HCEC 1CT (cell line): Measurements from ENCODE around the gene TSEN34.
"Not testable (repeated sequence)": the region's sequence is repeated elsewhere in the genome, so short reads cannot be mapped to it uniquely, and the experiment has no call there.

Experiments used
- DNase-seq: peaks from one replicate; pipeline ENCODE4 v3.0.0-alpha.2; 2017

Gene TSEN34

DNA sequence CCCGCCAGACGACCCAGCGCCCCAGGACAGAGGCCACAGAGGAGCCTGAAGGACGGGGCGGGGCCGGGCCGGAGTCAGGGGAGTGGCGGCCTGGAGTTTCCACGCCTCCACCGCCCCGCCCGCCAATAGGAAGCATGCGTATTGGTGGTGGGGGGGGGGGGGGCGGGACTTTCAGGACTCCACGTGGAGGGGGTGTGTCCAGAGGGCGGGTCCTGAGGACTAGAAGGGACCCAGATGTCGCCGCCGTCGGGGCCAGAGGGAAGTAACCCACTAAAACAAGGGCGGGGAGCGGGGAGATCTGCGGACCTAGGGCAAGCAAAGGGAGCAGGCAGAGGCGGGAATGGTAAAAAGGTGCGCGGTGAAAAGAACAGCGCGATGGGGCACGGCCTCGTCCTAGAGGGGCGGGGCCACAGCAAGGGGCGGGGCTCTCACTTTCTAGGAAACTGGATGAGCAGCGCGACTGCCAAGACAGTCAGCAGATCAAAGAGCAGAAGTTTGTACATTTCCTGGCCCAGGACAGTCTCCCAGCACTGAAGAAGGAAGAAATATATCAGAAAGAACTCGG is 28.8 kb upstream of the TSEN34 start:
- peak; percentile 33 for DNase-seq

DNA sequence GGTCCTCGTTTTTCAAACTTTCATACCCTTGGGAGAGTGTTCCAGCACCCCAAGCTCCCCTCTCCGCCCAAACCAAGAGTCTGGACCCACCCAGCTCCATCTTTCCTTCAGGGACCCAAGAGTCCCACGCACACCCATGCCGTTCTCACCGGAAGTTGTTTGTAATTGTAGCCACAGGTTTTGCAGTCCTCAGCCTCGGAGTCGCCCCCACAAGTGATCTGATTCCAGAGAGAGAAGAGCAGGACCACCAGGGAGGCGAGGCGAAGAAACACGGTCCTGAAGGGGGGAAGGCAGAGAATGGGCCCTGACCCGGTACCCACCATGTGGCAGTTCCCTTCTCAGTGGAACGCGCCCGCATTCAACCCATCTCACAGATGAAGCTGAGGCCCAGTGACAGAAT is 28.2 kb upstream of the TSEN34 start:
- DNase-seq = no peak

DNA sequence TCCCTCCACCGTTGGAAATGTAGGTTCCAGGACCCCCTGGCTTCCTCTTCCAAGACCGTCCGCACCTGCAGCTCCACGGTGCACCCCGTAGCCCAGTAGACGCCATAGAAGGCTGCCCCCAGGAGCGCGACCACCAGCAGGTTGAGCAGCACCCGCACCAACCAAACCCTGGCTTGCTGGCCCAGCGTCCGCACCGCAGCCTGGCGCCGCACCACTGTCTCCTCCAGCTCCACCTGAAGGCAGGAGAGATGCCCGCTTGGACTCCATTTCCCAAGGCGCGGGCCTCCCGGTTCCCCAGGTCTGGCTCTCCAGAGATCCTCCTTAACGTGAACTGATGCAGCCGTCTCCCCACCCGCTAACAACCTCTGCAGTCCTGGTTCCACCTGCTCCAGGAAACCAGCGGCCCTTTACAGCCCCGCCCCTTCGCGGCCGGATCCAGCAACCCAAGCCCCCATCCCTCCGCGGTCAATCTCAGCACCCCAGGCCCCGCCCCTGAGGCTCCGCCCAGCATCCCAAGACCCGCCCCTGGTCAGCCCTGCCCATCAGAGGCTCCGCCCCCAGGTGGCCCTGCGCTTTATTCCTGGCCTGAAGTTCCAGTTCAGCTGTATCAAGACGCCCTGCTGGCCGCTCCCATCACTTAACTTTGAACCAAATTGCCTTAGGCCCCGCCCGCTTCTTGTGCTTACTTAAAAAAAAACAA is 26.6 kb upstream of the TSEN34 start:
- DNase-seq = no peak

DNA sequence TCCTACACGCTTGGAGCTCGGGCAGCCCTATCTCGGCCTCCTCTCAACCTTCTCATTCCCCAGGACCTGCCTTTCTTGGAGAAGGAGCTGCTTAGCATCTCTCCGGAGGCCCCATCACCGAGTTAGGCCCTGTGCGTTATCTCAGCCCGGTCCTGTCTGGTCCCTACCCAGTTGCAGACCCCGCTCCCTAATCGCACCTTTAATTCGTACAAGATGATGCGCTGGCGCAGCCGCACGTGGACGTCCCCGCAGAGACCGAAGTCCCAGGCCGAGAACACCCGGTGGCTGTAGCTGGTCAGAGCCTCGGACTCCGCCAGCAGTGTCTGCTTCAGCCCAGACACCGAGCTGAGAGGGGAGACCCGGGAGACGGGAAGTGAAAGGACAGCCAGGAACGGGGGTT is 25.9 kb upstream of the TSEN34 start:
- DNase-seq = no peak

DNA sequence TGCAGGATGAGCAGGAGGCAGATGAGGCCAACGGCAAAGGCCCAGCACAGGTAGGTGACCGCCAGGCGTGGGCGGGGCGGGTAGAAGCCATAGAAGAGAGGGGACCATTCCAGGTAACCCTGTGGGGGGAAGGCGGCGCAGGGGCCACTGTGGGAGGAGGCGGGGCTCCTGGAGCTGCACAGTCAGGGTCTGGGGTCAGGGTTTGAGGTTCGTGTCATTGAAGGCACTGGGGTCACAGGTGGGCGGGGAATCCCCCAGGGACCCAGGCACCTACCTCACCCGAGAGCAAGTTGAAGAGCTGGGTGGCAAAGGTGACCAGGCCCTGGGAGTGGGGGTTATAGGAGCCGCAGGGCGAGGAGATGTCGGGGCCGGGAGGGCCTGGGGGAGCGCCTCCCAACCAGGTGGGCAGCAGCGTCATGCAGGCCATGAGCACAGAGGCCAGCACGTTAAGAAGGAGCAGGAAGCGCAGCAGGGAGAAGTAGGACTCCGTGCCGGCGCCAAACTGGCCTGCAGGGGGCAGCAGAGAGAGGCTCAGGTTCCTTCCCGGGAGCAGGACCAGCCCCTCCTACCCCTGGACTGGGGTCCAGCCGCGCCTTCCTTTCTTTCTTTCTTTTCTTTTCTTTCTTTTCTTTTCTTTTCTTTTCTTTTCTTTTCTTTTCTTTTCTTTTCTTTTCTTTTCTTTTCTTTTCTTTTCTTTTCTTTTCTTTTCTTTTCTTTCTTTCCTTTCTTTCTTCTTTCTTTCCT is 22.8 kb upstream of the TSEN34 start:
- DNase-seq = peak; percentile 65

DNA sequence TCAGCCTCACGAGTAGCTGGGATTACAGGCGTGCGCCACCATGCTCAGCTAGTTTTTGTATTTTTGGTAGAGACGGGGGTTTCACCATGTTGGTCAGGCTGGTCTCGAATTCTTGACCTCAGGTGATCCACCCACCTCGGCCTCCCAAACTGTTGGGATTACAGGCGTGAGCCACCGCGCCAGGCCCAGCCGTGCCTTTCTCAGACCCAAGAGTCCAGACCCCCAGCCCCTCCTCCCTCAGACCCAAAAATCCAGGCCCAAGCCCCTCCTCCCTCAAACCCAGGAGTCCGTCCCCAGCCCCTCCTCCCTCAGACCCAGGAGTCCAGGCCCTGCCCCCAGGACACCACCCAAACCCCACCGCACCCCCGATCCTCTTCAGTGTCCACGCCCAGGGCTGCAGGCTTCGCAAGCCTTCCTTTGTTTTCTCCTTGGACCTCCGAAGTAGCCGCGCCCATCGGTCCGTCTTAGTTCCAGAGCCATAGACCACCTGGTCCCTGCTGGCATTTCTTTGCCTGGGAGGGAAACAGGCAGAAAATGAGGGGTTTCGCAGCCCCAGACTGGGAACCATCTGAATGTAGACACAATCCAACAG is 21.9 kb upstream of the TSEN34 start:
- DNase-seq = no peak

DNA sequence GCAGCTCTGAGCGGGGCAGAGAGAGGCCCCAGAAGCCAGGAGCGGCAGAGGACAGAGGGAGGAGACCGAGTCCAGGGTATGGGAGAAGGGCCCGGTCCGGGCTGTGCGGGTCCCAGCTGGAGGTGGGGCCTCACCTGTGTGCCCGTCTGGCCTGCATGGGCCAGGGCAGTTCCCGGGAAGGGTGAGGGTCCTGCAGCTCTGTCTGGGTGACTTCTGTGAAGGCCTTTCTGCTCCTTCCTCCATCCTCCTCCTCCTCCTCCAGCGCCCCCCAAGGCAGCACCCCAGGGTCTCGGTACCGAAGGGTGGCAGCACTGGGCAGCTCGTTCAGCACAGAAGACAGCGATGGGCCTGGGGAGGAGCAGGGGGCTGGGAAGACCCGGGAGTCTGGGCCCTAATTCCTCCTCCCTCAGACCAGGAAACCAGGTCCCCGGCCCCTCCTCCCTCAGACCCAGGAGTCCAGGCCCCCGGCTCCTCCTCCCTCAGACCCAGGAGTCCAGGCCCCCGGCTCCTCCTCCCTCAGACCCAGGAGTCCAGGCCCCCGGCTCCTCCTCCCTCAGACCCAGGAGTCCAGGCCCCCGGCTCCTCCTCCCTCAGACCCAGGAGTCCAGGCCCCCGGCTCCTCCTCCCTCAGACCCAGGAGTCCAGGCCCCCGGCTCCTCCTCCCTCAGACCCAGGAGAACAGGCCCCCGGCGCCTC is 19.2 kb upstream of the TSEN34 start:
- DNase-seq = not testable (repeated sequence)

DNA sequence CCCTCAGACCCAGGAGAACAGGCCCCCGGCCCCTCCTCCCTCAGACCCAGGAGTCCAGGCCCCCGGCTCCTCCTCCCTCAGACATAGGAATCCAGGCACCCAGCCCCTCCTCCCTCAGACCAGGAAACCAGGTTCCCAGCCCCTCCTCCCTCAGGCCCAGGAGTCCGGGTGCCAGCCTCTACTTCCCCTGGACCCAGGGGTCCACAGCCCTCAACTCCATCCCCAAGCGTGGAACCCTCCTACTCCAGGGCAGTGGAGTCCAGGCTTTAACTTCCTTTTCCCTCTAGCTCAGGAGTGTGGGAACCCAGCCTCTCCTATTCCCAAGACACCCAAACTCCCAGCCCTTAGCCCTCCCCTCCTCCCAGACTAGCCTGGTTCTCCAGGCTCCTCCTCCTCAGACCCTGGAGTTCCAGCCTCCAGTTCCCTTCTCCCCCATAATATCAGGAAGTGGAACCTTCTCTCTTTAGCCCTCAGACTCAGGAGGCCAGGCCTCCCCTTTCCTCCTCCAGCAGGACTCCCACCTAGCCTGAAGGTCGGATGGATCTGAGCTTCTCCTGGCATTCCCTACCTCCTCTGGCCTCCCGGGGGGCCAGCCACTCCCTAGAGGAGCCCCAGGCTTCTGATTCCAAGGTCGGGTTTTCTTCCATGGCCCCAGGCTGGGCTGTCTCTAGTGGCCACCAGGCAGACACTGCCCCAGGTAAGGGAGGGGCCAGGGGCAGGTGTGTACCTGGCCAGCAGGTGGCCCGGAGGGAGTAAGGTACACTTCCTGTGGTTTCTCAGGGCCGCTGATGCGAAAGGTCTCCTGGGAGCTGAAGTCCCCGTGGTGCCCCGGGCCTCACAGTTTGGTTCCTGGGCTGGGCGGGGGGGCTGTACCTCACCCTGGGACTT is 18.4 kb upstream of the TSEN34 start, which contains the start of gene TMC4:
Gene TMC4, minus strand, starts transcription at position 690 of the 888 bp plus-strand sequence. Its CDS starts 43 bp downstream, at position 647.
- DNase-seq = no peak

DNA sequence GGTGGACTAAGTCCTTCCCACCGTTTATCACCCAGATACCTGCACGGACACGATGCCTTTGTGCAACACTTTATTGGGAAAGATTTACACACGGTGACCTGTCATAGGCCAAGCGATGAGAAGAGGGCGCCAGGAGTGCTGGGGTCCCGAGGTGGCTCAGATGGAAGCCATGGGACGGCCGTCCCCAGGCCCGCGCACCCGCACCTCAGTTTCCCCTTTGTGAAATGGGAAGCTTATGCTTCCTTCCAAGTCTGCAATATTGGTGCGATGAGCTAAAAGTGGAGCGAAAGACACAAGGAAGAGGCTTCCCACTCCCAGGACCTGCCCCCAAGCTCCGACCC is 17.8 kb upstream of the TSEN34 start:
- DNase-seq = no peak

DNA sequence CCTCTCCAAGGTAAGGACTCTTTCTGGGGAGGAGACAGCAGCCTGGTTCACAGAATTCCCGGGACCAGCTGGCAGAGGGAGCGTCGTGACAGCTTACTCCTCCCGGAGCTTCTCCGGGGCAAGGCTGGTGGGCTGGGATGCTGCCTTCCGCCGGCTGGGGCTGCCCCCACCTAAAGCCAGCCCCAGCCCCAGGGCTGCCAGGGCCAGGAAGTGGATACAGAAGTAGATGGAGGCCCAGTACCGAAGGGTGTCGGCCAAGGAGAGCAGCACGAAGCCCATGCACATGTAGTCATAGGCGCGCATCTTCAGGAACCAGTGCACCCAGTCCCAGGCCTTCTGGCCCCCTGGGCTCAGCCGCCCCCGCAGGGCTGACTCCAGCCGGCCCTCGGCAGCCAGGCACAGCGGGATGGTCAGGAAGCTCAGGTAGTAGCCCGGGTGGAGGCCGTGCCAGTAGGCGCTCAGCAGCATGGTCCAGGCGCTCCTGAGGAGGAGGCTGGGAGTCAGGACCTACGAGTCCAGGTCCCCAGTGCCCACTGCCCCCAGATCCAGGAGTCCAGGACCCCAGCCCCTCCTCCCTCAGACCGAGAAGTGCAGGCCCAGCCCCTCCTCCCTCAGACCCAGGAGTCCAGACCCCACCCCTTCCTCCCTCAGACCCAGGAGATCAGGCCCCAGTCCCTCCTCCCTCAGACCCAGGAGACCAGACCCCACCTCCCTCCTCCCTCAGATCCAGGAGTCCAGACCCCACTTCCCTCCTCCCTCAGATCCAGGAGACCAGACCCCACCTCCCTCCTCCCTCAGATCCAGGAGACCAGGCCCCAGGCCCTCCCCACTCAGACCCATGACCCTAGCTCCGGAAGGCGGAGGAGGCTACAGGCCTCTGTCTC is 16.9 kb upstream of the TSEN34 start:
- no peak for DNase-seq

DNA sequence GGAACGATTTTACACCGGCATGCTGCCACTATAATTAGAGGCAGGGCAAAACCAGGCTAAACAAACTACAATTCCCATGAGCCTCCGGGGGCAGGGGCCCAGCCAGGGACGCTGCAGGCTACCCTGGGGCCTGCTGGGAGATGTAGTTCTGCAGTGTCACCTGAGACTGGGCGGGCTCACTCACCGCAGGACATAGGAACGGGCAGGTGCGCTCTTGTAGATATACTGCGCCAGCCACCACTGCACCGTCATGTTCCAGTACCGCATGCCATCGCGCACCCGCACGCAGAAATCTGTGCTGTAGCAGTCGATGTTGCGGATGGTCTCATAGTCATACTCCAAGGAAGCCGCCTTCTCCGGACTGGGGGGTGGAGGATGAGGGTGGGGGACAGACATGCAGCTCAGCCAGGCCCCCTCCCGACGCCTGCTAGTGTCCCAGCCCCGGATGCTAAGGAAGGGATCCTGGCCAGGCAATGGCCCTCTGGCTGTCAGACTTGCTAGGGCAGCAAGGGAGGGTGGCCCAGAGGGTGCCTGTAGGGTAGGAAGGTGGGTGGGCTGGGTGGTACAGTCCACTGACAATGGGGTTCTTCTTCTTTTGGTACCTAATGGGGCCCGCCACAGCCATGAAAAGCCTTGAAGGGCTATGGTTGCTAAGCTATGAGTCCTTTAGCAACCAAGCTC is 12.4 kb upstream of the TSEN34 start:
- no peak for DNase-seq

DNA sequence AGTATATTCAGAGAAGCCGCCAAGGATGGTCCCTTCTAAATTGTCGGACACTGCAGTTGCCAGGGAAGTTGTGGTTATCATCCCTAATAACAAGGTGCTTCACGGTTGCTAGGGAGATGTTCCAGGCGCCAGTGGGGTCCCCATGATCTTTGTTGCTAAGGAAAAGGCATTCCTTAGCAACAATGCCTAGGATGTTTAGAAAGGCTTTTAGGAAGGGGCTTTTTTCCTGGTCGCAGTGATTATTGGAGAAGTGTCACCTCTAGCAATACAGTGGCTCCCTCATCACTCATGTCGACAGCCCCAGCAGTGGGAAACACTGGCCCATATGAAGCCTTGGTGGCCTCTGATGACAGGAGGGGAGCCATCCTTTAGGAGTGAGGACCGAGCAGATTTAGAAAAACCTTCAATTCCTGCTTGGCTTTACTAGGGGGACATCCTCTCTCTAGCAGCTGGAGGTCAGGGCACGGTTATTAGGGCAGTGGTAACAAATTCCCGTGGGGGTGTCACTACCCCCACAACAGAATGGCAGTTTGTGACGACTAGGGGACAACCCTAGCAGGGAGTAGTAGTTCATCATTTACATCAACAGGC is 11.8 kb upstream of the TSEN34 start:
- DNase-seq = no peak

DNA sequence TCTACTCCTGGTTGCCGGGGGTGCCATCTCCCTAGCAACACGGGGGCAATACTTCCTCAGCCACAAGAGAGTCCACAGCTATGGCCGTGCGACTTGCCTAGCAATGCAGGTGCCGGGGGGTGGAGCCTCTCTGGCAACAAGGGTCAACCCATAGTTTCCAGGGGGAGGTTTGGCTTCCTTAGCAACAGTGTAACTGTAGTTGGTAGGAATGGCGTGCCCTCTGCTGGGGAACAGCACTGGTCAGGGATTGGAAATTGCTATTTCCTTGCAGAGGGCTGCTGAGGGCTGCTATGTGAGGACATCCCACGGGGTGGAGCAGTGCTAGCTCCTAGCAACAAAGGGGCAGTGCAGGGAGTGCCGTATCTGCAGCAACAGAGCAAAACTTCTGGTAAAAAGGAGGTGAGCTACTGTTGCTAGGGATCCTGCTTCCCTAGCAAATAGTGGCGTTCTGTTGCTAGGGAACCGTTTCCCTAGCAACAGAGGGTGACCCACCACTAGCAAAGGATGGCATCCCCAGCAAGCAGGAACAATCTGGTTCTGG is 11.1 kb upstream of the TSEN34 start:
- DNase-seq = no peak

DNA sequence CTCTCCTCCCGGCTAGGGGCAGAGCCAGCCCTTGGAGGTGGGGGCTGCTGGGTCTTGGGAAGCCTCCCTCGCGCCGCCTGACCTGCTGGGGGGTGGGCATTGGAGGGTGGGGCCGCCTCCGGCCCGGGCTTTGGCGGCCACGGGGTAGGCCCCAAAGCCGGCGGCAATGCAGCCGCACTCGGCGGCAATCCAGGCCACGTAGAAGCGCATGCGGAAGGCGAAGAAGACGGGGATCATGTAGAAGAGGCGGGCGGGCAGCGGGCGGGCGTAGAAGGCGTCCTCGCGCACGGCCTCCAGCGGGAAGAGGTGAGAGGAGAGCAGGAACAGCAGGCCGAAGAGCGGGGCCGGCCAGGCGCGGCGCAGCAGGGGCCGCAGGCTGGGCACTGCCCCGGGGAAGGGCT is 10.4 kb upstream of the TSEN34 start:
- no peak for DNase-seq

DNA sequence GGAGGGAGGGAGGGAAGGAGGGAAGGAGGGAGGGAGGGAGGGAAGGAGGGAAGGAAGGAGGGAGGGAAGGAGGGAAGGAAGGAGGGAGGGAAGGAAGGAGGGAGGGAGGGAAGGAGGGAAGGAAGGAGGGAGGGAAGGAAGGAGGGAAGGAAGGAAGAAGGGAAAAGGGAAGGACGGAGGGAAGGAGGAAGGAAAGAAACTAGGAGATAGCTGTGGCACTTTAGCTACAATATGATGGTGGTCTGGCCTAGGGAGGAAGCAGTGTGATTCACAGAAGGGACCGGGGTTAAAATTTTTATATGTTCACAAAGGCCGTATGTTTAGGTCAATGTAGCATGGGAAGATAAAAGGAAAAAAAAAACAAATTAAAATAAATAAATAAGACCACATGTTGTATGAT is 9.2 kb upstream of the TSEN34 start:
- not testable (repeated sequence) for DNase-seq

DNA sequence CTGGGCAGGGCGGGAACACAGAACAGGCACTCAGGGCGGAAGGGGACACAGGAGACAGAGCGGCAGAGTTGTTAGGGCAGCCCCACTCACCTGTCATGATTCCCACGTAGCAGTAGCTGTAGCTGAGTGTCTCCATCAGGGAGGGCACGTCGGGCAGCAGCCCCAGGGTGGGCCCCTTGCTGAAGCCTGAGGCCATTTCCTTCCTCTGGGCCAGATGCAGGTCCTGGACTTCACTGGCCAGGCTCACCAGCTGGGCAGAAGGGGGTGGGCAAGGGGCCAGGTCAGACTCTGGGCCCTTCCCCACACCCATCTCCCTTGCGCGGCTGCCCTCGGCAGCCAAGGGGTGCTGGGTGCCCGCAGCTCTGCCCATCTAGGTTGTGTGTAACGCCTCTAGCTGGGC is 7.7 kb upstream of the TSEN34 start:
- DNase-seq = no peak

DNA sequence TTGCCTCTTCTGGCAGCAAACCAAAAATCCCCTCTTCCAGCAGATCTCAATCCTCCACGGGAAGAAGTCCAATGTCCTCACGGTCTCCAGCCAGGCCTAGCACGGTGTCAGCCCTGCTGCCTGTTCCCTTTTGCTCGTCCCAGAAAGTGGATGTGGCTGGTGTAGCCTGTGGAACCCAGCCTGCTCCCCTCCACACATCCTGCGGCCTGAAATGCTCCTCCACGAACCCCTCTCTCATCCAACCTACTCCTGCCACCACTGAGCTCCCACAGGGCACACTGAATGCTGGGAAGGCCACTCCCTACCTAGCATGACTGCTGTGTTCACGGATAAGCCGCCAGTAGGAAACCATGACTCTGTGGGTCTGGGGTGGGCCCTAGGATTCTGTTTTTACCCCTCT is 4.8 kb upstream of the TSEN34 start:
- no peak for DNase-seq

DNA sequence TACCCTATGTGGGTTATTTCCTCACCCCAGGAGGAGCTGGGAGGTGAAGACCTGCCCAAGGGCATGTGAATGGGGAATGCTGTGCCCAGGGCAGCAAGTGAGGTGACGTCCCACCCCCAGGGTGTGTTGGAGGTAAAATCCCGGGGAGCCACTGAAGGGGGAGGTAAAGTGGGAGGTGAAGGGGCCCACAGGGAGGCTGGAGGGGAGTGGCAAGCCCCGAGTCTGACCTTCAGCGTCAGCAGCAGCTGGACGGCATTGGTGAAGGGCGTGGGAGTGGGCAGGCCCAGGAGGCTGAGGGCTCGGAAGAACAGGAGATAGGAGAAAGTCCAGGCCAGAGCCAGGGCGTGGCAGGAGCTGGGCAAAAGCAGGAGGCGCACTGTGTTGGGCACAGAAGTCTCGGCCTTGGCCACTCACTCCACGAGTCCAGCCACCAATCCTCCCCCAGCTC is 4.2 kb upstream of the TSEN34 start:
- no peak for DNase-seq

DNA sequence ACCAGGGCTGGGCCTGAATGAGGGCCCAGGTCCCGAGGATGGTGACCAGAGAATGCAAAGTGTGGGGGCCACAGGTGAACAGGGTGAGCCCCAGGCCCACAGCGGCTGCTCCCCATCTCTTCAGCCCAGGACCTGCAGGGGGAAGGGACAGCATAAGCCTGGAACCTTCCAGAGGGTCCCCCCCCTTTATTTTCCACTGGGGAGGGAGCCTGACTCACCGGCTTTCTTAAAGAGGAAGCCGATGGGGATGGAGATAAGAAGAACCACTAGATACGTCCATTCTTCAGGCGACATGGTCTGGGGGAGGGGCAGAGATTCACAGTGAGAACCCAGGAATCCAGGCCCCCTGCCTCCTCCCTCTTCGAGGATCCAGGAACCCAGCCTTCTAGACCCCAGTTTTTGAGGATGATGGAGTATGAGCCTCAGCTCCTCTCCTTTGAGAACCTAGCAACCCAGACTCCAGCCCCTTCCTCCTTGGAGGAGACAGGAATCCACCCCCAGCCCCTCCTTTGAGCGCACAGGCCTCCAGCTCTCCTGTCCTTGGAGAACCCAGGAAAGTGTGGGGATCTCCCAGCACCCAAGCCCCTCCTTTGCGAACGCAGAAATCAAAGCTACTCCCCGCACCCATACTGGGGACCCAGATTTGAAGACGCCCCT is 2.8 kb upstream of the TSEN34 start:
- DNase-seq = no peak
